Thymus (tissue), 11 donors: ENCODE data around the gene AFF2. TPM values are rescaled to one million over a fixed set of nuclear protein-coding genes. Genes with fewer than 3 reads are reported as not detected.

Experiments used
- DNase-seq, 9 donors: peaks; one replicate each; pipeline ENCODE4 v3.0.0-alpha.2; 2013; ENCODE audit warnings: low spot score in 9 of 9, low read depth in 6 of 9, missing footprints in 1 of 9
- H3K27ac ChIP-seq, 2 donors: one replicate each; pipeline ENCODE4 v1.5.1; 2013; ENCODE audit warnings: control low read depth in 1 of 2, low read depth in 1 of 2, low read length in 1 of 2, mild to moderate bottlenecking in 1 of 2, moderate library complexity in 1 of 2
- H3K27me3 ChIP-seq, 2 donors: one replicate each; pipeline ENCODE4 v1.5.1; 2013; ENCODE audit warnings: low read length in 1 of 2; ENCODE audit not compliant: control insufficient read depth in 2 of 2, insufficient read depth in 1 of 2
- H3K36me3 ChIP-seq, 2 donors: one replicate each; pipeline ENCODE4 v1.5.1; 2013; ENCODE audit warnings: low read length in 1 of 2, mild to moderate bottlenecking in 1 of 2, moderate library complexity in 1 of 2; ENCODE audit not compliant: control insufficient read depth in 2 of 2, insufficient read depth in 2 of 2
- H3K4me1 ChIP-seq, 2 donors: one replicate each; pipeline ENCODE4 v1.5.1; 2013; ENCODE audit warnings: low read length in 2 of 2; ENCODE audit not compliant: control insufficient read depth in 2 of 2, insufficient read depth in 2 of 2
- H3K4me3 ChIP-seq, 2 donors: one replicate each; pipeline ENCODE4 v1.5.1; 2013; ENCODE audit warnings: low read length in 2 of 2, control low read depth in 1 of 2, mild to moderate bottlenecking in 1 of 2
- H3K9me3 ChIP-seq, 2 donors: one replicate each; pipeline ENCODE4 v1.5.1; 2013; ENCODE audit warnings: low read length in 1 of 2, mild to moderate bottlenecking in 1 of 2; ENCODE audit not compliant: control insufficient read depth in 2 of 2, insufficient read depth in 1 of 2
- WGBS: extraction: QIAGEN DNeasy Blood & Tissue Kit; methylation state at CpG from one replicate; pipeline ENCODE4 v1.1.7; 2013; 5-methylcytosine and 5-hydroxymethylcytosine counted together
- polyA plus RNA-seq: library from polyadenylated mRNA; stranded (reverse); fragments of 200-250 nt; gene quantifications from one replicate; pipeline ENCODE4 v1.2.3, GENCODE V29; 2013
- total RNA-seq: library from RNA; stranded (reverse); fragments of 120-200 nt; gene quantifications from one replicate; pipeline ENCODE4 v1.2.4, GENCODE V29; 2013
- donor health status: healthy.

Gene AFF2
- total and polyA plus RNA-seq, 2 donors, result 1.3 to 27.4 TPM

GRCh38 chrX:148914783-148915182, 414.4 kb downstream of the AFF2 start:
- no peak for DNase-seq
- no peaks in the 10 kb centered on the region for H3K4me1 ChIP-seq
- H3K9me3 ChIP-seq, result no peaks in the 10 kb centered on the region
- 97% methylated on average over 3 of the region's 3 CpGs for WGBS
- H3K36me3 ChIP-seq, result no peaks in the 10 kb centered on the region
- no peaks in the 10 kb centered on the region for H3K27me3 ChIP-seq
- H3K4me3 ChIP-seq, result no peak overlapping the region
- no peak overlapping the region for H3K27ac ChIP-seq

GRCh38 chrX:148915474-148915873, 415.1 kb downstream of the AFF2 start:
- Histone ChIP-seq H3K4me1 (no peaks in the 10 kb centered on the region), H3K27me3 (no peaks in the 10 kb centered on the region), H3K4me3 (no peak overlapping the region), H3K27ac (no peak overlapping the region), H3K36me3 (no peaks in the 10 kb centered on the region), H3K9me3 (no peaks in the 10 kb centered on the region)
- 97% methylated on average over 5 of the region's 5 CpGs for WGBS
- DNase-seq, result no peak

- Histone ChIP-seq H3K9me3 (no peaks in the 10 kb centered on the region), H3K27me3 (no peaks in the 10 kb centered on the region), H3K36me3 (no peaks in the 10 kb centered on the region), H3K27ac (no peak overlapping the region), H3K4me1 (no peaks in the 10 kb centered on the region), H3K4me3 (no peak overlapping the region)
- WGBS, result 97% methylated on average over 4 of the region's 4 CpGs
- no peak for DNase-seq
These were observed 417.0 kb downstream of the AFF2 start for GRCh38 chrX:148917441-148917840.

GRCh38 chrX:148923631-148924030, 423.2 kb downstream of the AFF2 start:
- Histone ChIP-seq H3K9me3 (no peaks in the 10 kb centered on the region), H3K27me3 (no peaks in the 10 kb centered on the region), H3K4me3 (no peak overlapping the region), H3K4me1 (no peaks in the 10 kb centered on the region), H3K27ac (no peak overlapping the region), H3K36me3 (no peaks in the 10 kb centered on the region)
- DNase-seq, result no peak
- WGBS, result 56% methylated on average over 2 of the region's 2 CpGs

- no peak for DNase-seq
- Histone ChIP-seq H3K4me1 (no peaks in the 10 kb centered on the region), H3K4me3 (no peak overlapping the region), H3K36me3 (no peaks in the 10 kb centered on the region), H3K9me3 (no peaks in the 10 kb centered on the region), H3K27me3 (no peaks in the 10 kb centered on the region), H3K27ac (no peak overlapping the region)
- 92% methylated on average over 4 of the region's 4 CpGs for WGBS
These were observed 426.0 kb downstream of the AFF2 start for GRCh38 chrX:148926371-148926770.

GRCh38 chrX:148928811-148929210, 428.4 kb downstream of the AFF2 start:
- no peak overlapping the region for H3K27ac ChIP-seq
- no peak for DNase-seq
- H3K4me3 ChIP-seq, result no peak overlapping the region
- H3K36me3 ChIP-seq, result no peaks in the 10 kb centered on the region
- 89% methylated on average over 1 of the region's 1 CpG for WGBS
- H3K4me1 ChIP-seq, result no peaks in the 10 kb centered on the region
- no peaks in the 10 kb centered on the region for H3K27me3 ChIP-seq
- no peaks in the 10 kb centered on the region for H3K9me3 ChIP-seq

- no peak overlapping the region for H3K27ac ChIP-seq
- 93% methylated on average over 3 of the region's 3 CpGs for WGBS
These were observed 429.3 kb downstream of the AFF2 start for GRCh38 chrX:148929686-148930085.

GRCh38 chrX:148930206-148930729, 429.9 kb downstream of the AFF2 start:
- WGBS, result 95% methylated on average over 2 of the region's 2 CpGs

More at GRCh38 chrX:148929686-148930085, 429.3 kb downstream of the AFF2 start:
- Histone ChIP-seq H3K9me3 (no peaks in the 10 kb centered on the region), H3K27me3 (no peaks in the 10 kb centered on the region), H3K4me1 (no peaks in the 10 kb centered on the region), H3K36me3 (no peaks in the 10 kb centered on the region), H3K4me3 (no peak overlapping the region)
- no peak for DNase-seq

GRCh38 chrX:148933881-148934280, 433.5 kb downstream of the AFF2 start:
- no peak overlapping the region for H3K27ac ChIP-seq
- WGBS, result 96% methylated on average over 4 of the region's 4 CpGs
- DNase-seq, result no peak
- H3K4me3 ChIP-seq, result no peak overlapping the region
- H3K4me1 ChIP-seq, result no peaks in the 10 kb centered on the region
- H3K27me3 ChIP-seq, result no peaks in the 10 kb centered on the region
- H3K36me3 ChIP-seq, result no peaks in the 10 kb centered on the region
- no peaks in the 10 kb centered on the region for H3K9me3 ChIP-seq

More at GRCh38 chrX:148930206-148930729, 429.9 kb downstream of the AFF2 start:
- Histone ChIP-seq H3K36me3 (no peaks in the 10 kb centered on the region), H3K27ac (no peak overlapping the region), H3K4me1 (no peaks in the 10 kb centered on the region), H3K9me3 (no peaks in the 10 kb centered on the region), H3K4me3 (no peak overlapping the region), H3K27me3 (no peaks in the 10 kb centered on the region)
- DNase-seq, result no peak

GRCh38 chrX:148938348-148938747, 437.9 kb downstream of the AFF2 start:
- Histone ChIP-seq H3K27ac (no peak overlapping the region), H3K4me3 (no peak overlapping the region), H3K36me3 (no peaks in the 10 kb centered on the region), H3K27me3 (no peaks in the 10 kb centered on the region), H3K9me3 (no peaks in the 10 kb centered on the region), H3K4me1 (no peaks in the 10 kb centered on the region)
- 91% methylated on average over 4 of the region's 4 CpGs for WGBS
- DNase-seq, result no peak
